Measurements from ENCODE around the gene RASSF7.

RASSF7 gene

DNA sequence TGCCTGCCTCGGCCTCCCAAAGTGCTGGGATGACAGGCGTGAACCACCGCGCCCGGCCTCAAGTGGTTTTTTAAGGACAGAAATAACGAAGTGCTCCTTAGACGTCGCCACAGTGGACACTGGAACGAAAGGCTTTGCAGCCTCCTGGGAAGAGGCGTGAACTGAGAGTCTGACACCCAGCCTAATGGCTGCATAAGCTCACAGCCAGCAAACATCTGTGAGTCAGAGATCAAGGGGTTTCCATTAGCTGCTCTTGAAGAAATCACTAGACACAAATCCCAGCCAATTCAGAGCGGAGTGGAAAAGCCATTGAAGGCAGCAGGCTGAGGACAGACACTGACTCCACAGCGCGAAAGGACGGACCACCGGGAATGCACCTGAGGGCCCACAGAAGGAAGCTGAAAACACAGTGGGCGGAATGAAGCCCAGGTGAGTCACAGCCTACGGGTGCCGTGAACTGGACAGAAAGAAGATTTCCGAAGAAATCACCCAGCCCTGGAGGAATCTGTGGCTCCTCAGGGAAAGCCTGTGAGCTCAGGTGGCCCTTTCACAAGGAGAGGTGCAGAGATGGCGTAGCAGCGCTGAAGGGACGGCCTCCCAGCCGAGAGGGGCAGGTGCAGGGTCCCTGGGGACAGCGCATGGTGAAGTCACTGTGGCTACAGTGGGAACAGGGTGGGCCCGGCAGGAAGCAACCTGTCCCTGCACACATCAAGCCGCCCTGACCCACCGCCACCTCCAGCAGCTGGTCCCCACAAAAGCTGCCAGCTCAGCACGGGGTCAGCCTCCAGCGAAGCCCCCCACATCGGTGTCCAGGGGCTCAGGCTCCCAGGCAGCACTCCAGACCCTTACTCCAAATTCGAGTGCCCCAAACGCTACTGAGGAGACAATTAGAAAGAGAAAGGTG lies 11.8 kb upstream of the RASSF7 start:
- H3K4me3 ChIP-seq (replicated peaks; ENCODE audit: low read depth, low read length): no peak overlapping the region
- TF ChIP-seq, protein P1, sequence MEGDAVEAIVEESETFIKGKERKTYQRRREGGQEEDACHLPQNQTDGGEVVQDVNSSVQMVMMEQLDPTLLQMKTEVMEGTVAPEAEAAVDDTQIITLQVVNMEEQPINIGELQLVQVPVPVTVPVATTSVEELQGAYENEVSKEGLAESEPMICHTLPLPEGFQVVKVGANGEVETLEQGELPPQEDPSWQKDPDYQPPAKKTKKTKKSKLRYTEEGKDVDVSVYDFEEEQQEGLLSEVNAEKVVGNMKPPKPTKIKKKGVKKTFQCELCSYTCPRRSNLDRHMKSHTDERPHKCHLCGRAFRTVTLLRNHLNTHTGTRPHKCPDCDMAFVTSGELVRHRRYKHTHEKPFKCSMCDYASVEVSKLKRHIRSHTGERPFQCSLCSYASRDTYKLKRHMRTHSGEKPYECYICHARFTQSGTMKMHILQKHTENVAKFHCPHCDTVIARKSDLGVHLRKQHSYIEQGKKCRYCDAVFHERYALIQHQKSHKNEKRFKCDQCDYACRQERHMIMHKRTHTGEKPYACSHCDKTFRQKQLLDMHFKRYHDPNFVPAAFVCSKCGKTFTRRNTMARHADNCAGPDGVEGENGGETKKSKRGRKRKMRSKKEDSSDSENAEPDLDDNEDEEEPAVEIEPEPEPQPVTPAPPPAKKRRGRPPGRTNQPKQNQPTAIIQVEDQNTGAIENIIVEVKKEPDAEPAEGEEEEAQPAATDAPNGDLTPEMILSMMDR (IDR thresholded peaks at IDR 0.05; ENCODE audit: low read length, missing control alignments): no peak
- no peak for DNase-seq (ENCODE audit: low read depth)

DNA sequence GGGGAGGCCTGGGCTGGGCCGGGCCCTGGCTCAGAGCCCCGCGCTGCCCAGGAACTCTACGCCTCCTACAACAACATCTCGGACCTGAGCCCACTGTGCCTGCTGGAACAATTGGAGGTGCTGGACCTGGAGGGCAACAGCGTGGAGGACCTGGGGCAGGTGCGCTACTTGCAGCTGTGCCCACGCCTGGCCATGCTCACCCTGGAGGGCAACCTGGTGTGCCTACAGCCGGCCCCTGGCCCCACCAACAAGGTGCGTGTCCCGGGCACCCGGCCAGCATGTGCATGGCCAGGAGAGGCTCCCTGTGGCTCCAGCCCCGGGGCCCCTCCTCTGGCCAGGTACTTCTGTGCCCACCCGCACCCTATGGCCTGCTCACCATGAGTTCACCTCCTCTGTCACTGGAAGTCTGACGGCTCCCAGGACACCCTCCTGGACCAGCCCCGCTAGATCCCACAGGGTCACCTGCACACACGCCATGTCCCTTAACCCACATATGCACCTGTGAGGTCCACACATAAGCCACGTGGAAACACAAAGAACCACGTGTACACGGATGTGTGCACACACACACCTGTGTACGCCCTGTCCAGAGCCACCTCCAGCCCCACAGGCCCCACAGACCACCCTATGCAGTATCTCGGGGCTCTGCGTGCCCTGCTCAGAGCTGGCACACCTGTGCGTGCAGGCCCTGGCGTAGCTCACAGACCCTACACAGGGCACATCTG lies 10.6 kb upstream of the RASSF7 start:
- TF ChIP-seq, protein P1 (IDR thresholded peaks at IDR 0.05; ENCODE audit: low read length, missing control alignments): no peak
- no peak overlapping the region for H3K4me3 ChIP-seq (replicated peaks; ENCODE audit: low read depth, low read length)
- no peak for DNase-seq (ENCODE audit: low read depth)

DNA sequence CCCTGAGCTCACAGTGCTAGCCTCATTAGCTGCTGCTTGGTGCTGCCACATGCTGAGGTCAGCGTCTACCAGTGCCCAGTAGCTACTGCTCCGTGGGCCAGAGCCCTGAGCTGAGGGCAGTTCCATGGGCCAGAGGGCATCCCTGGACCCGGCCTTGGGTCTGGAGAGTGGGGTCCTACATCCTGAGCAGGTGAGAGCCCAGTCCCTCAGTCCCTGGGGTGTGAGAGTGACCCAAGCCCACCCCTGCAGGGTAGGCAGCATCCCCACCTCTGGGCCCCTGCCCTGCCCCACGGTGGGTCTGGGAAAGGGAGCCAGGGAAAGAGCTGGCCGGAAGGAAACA lies 10.1 kb upstream of the RASSF7 start:
- no peak overlapping the region for H3K4me3 ChIP-seq (replicated peaks; ENCODE audit: low read depth, low read length)
- DNase-seq (ENCODE audit: low read depth): no peak
- TF ChIP-seq, protein P1 (IDR thresholded peaks at IDR 0.05; ENCODE audit: low read length, missing control alignments): no peak

DNA sequence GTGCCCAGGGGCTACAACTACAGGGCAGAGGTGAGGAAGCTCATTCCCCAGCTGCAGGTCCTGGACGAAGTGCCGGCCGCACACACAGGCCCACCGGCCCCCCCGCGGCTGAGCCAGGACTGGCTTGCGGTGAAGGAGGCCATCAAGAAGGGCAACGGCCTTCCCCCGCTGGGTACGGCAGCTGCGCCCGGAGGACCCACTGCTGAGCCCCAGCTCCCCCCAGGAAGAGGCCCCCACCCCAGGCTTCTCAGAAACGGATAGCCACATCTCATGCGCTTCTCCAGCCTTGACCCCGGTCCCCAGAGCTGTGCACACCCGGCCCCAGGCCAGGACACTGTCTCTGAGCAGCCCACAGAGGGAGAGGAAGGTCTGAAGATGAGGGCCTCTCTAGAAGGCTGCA lies 9.6 kb upstream of the RASSF7 start:
- DNase-seq (ENCODE audit: low read depth): no peak
- TF ChIP-seq, protein P1 (IDR thresholded peaks at IDR 0.05; ENCODE audit: low read length, missing control alignments): no peak
- H3K4me3 ChIP-seq (replicated peaks; ENCODE audit: low read depth, low read length): no peak overlapping the region

DNA sequence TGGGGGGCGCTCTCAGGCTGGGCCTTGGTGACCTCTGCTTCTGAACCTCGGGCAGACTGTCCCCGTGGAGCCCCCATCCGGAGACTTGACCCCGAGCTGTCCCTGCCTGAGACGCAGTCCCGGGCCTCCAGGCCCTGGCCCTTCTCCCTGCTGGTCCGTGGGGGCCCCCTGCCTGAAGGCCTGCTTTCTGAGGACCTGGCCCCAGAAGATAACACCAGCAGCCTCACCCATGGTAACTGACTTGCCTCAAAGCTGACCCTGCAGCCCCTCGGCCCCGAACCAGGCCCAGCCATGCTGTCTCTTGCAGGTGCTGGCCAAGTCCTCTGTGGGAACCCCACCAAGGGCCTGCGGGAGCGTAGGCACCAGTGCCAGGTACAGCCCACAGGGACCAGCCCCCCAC lies 9.2 kb upstream of the RASSF7 start:
- H3K4me3 ChIP-seq (replicated peaks; ENCODE audit: low read depth, low read length): no peak overlapping the region
- DNase-seq (ENCODE audit: low read depth): no peak
- TF ChIP-seq, protein P1 (IDR thresholded peaks at IDR 0.05; ENCODE audit: low read length, missing control alignments): no peak

DNA sequence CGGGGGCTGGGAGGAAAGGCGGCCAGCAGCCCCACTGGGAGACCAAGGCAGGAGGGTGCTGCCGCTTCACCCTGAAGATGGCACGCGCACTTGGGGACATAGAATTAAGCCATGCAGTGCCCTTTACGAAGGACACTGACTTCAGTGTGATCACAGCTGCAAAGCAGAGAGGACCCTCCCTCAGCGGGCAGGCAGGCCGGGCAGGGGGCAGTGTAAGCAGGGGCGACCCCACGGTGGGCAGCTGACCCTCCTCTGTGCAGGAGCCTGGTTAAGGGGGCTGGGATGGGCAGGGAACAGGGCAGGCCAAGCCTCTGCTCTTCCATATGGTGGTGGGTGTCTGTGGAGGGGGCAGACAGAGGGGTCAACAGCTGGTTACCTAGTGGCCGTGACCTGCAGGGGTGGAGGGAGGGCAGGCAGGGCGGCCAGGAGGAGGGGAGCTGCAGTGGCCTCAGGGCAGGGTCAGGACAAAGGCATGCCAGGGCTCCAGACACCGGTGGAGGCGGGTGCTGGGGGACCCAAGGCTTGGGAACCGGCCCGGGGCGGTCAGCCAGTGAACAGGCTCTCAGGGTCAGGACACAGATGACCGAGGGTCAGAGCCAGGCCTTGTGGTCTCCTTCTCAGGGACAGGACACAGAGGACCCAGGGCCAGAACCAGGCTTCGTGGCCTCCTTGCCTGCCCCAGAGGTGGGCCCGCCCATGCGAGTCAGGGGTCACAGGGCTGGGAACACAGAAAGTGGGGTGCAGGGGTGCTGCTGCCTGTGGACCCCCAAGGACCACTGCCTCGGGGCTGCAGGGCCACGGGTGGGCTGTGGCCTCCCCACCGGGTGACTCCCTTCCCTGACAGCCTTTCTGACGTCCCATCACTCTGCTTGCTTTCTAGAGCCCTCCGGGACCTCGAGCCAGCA lies 7.4 kb upstream of the RASSF7 start:
- TF ChIP-seq, protein P1 (IDR thresholded peaks at IDR 0.05; ENCODE audit: low read length, missing control alignments): no peak
- no peak overlapping the region for H3K4me3 ChIP-seq (replicated peaks; ENCODE audit: low read depth, low read length)

More for the DNA sequence above, 7.4 kb upstream of the RASSF7 start:
- no peak for DNase-seq (ENCODE audit: low read depth)

All from fibroblast of pulmonary artery (primary cell).